K562 (cell line): ENCODE results near the gene SPIN1. TPM values are rescaled to one million over a fixed set of nuclear protein-coding genes. Genes with fewer than 3 reads are reported as not detected.

Experiments
- ATAC-seq: fragments of 200-7000 bp; cut with Tn5 transposase; 3 replicates; pipeline ENCODE4 v1.9.1; 2020; ENCODE audit warnings: moderate library complexity
- BruUV-seq: library from RNA; stranded (reverse); fragments of 400-500 nt; replicated peaks from 2 replicates; lab custom pipeline; 2021; lab: Mats Ljungman, UMichigan
- CTCF ChIA-PET: fragments of 300-600 bp; formaldehyde crosslinking; extraction: SDS; loops from one replicate; lab custom pipeline; 2021; ENCODE audit warnings: low intra/inter-chr PET ratio; lab: Yijun Ruan, JAX
- POLR2A ChIA-PET: fragments of 300-600, 350-650 bp; sonication (Branson Sonifier 250); formaldehyde crosslinking; extraction: SDS; loops from one replicate; lab custom pipeline; 2021; ENCODE audit warnings: antibody characterized with exemption, inconsistent platforms; lab: Yijun Ruan, JAX
- DNase-seq, 4 experiments: peaks; one replicate each; pipeline versions ENCODE4 v3.0.0 to v3.0.0-alpha.2; 2011 to 2018; ENCODE audit warnings: low spot score in 3 of 4, mixed read lengths in 3 of 4; ENCODE audit errors: extremely low read depth in 1 of 4
- FAIRE-seq: peaks from 2 replicates; lab custom pipeline; 2011; peaks lifted over from hg19 to GRCh38; lab: Jason Lieb, UNC
- H2AFZ ChIP-seq: 2 replicates; pipeline ENCODE4 v1.6.0; 2011; ENCODE audit warnings: low read depth, low read length, control low read depth, inconsistent platforms
- H3K27ac ChIP-seq: fragments of 200-600 bp; 3 replicates; pipeline ENCODE4 v1.8.0; 2011; ENCODE audit warnings: low read depth, mild to moderate bottlenecking, control low read depth, inconsistent platforms, low read length, moderate library complexity, mixed read lengths; ENCODE audit errors: extremely low read depth
- H3K27me3 ChIP-seq, 2 experiments: fragments of 300-600 bp in 1 of 2; 2 replicates in 1 of 2; 3 replicates in 1 of 2; pipeline versions ENCODE4 v1.6.0 to v1.8.0; 2011; ENCODE audit warnings: inconsistent platforms in 2 of 2, low read length in 2 of 2, mild to moderate bottlenecking in 1 of 2, mixed read lengths in 1 of 2, moderate library complexity in 1 of 2; ENCODE audit not compliant: control insufficient read depth in 2 of 2, insufficient read depth in 2 of 2
- H3K36me3 ChIP-seq: fragments of 300-600 bp; 3 replicates; pipeline ENCODE4 v1.8.0; 2011; ENCODE audit warnings: mild to moderate bottlenecking, low read length, inconsistent platforms; ENCODE audit not compliant: control insufficient read depth, insufficient read depth
- H3K4me1 ChIP-seq, 2 experiments: fragments of 200-600 bp in 1 of 2; replicated peaks in 1 of 2; 2 replicates in 1 of 2; 3 replicates in 1 of 2; pipeline versions ENCODE4 v1.5.1 to v1.8.0; 2011; ENCODE audit warnings: inconsistent platforms in 2 of 2, low read length in 2 of 2, mild to moderate bottlenecking in 1 of 2, mixed read lengths in 1 of 2, moderate library complexity in 1 of 2; ENCODE audit not compliant: control insufficient read depth in 2 of 2, insufficient read depth in 2 of 2
- H3K4me2 ChIP-seq: 2 replicates; pipeline ENCODE4 v1.6.1; 2011; ENCODE audit warnings: low read length, control low read depth, inconsistent platforms, mixed read lengths; ENCODE audit not compliant: insufficient read depth
- H3K4me3 ChIP-seq: fragments of 200-600 bp; sonication (generic), shearing (Covaris generic); 2 replicates; pipeline ENCODE4 v1.5.1; 2016; ENCODE audit warnings: control low read depth, inconsistent platforms
- H3K79me2 ChIP-seq: fragments of 200-600 bp; 3 replicates; pipeline ENCODE4 v1.8.0; 2011; ENCODE audit warnings: low read length, inconsistent platforms; ENCODE audit not compliant: control insufficient read depth, insufficient read depth
- H3K9ac ChIP-seq, 2 experiments: 2 replicates each; pipeline versions ENCODE4 v1.6.0 to v1.6.1; 2011; ENCODE audit warnings: low read depth in 2 of 2, low read length in 2 of 2, control low read depth in 1 of 2, inconsistent platforms in 1 of 2, mild to moderate bottlenecking in 1 of 2, mixed read lengths in 1 of 2; ENCODE audit not compliant: insufficient read depth in 1 of 2
- H3K9me1 ChIP-seq: one replicate; pipeline ENCODE4 v1.6.0; 2011; ENCODE audit warnings: inconsistent platforms, mild to moderate bottlenecking, low read length, moderate library complexity; ENCODE audit not compliant: control insufficient read depth, insufficient read depth
- H3K9me3 ChIP-seq: replicated peaks from 2 replicates; pipeline ENCODE4 v1.5.1; 2011; ENCODE audit warnings: low read depth, low read length, inconsistent platforms; ENCODE audit not compliant: control insufficient read depth, insufficient read depth
- H4K20me1 ChIP-seq: replicated peaks from 2 replicates; pipeline ENCODE4 v1.6.1; 2011; ENCODE audit warnings: low read length, inconsistent platforms, mixed read lengths; ENCODE audit not compliant: control insufficient read depth, insufficient read depth
- ATF2 ChIP-seq: sonication (generic); formaldehyde crosslinking; IDR thresholded peaks from 2 replicates; pipeline ENCODE4 v1.8.1; 2022; ENCODE audit warnings: missing genetic modification reagents
- BRCA1 ChIP-seq, 2 experiments: fragments of 450-650 bp in 1 of 2; sonication (generic) in 1 of 2; formaldehyde crosslinking in 1 of 2; IDR thresholded peaks; 2 replicates each; pipeline versions ENCODE4 v1.5.0 to v1.6.1; 2017 to 2020; ENCODE audit warnings: mild to moderate bottlenecking in 1 of 2, missing genetic modification reagents in 1 of 2
- BRF2 ChIP-seq: IDR thresholded peaks from 3 replicates; pipeline ENCODE4 v1.6.1; 2011; ENCODE audit warnings: borderline replicate concordance, mild to moderate bottlenecking; ENCODE audit not compliant: insufficient read length, insufficient read depth
- MXD1 ChIP-seq: fragments of 250-450 bp; sonication (Bioruptor Pico); IDR thresholded peaks from 2 replicates; pipeline ENCODE4 v1.8.0; 2021; ENCODE audit warnings: borderline replicate concordance, mild to moderate bottlenecking, moderate library complexity; ENCODE audit not compliant: poor library complexity, severe bottlenecking
- RNF2 ChIP-seq: sonication (generic); IDR thresholded peaks from 2 replicates; pipeline ENCODE4 v1.6.1; 2016
- WGBS: fragments of 100-300 bp; shearing (Covaris generic); methylation state at CpG from one replicate; pipeline ENCODE4 v1.1.6; 2016; ENCODE audit warnings: low coverage, mixed read lengths; ENCODE audit not compliant: insufficient coverage; ENCODE audit errors: missing lambda C conversion rate; 5-methylcytosine and 5-hydroxymethylcytosine counted together
- in situ Hi-C: fragments of 300-500 bp; cut with MboI; formaldehyde crosslinking; loops from 4 replicates; pipeline ENCODE4 v1.15.0; 2018; ENCODE audit warnings: inconsistent platforms, mixed read lengths
- intact Hi-C: fragments of 100-400 bp; cut with micrococcal nuclease; formaldehyde crosslinking; loops from 2 replicates; pipeline ENCODE4 v1.14.2; 2022
- polyA plus RNA-seq, 8 experiments: library from polyadenylated mRNA; depleted of rRNA in 4 of 8; stranded (reverse) in 5 of 8; unstranded in 3 of 8; fragments of >200 nt; fragmentation: Nextera tagmentation in 2 of 8; fragmentation: Illumina TruSeq in 1 of 8; extraction: Ambion mirVana in 2 of 8; extraction: Trizol in 1 of 8; gene quantifications; 2 replicates each; pipeline versions ENCODE4 v1.2.1 to v1.2.3, GENCODE V29; 2011 to 2014; ENCODE audit warnings: inconsistent platforms in 1 of 8, missing spikeins in 1 of 8
- total RNA-seq, 7 experiments: library from RNA; depleted of rRNA in 6 of 7; stranded (reverse); fragments of >200 nt in 6 of 7; fragmentation: Illumina TruSeq in 2 of 7; extraction: Trizol in 2 of 7; gene quantifications; 2 replicates each; pipeline versions ENCODE4 v1.2.1 to v1.2.3, GENCODE V29; 2011 to 2021; ENCODE audit warnings: low replicate concordance in 1 of 7

The SPIN1 gene
- total and polyA plus RNA-seq, 9 of the 15 experiments (the other 6 are each of a cell fraction or from before 2014, with no cell fraction given), result 7.4 to 25.7 (median 15.6) TPM

GRCh38 chr9:88388203-88388885 lies at the start of gene SPIN1 (continued):
- no peak for TF ChIP-seq ATF2
- TF ChIP-seq RNF2, result no peak
- TF ChIP-seq, all 486 proteins: peak for 24

DNA sequence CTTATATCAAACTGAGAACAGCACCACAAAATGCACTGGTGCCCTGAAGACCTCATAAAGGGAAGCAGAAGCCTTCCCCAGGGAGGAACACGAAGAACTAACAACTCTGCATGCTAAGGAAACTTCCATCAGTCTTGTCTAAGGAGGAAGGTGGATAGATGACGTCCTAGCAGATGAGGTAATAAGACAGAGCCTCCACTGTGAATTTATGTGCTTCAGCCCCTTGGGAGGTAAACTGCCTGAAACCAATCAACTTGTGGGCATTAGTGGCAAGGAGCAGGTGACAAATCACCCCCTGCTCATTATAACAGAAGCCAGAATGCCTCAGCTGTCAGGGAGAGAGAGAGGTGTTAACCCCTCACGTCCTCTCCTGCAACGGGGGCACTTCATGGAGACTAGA lies 48.9 kb upstream of the SPIN1 start:
- no peaks in the 10 kb centered on the region for H3K9me1 ChIP-seq
- H3K4me1 ChIP-seq, result no peaks in the 10 kb centered on the region
- TF ChIP-seq BRF2 (no peak), MXD1 (CRISPR knock-in tag) (no peak), BRCA1 (IDR thresholded peaks at IDR 0.05) (no peak), BRCA1 (CRISPR knock-in tag; IDR thresholded peaks at IDR 0.05) (no peak)
- no peak overlapping the region for H3K27ac ChIP-seq
- no peak for ATAC-seq
- in situ Hi-C loops, result no loop called here
- intact Hi-C loops, result no loop called here
- no peak overlapping the region for H2AFZ ChIP-seq
- 0% methylated on average over 4 of the region's 4 CpGs for WGBS
- no peak for FAIRE-seq
- no peaks in the 10 kb centered on the region for H3K9me3 ChIP-seq
- H3K4me2 ChIP-seq, result no peak overlapping the region
- BruUV-seq, result no TSS peak
- CTCF ChIA-PET, result no interaction called here
- DNase-seq, result no peak
- POLR2A ChIA-PET, result no interaction called here
- H3K79me2 ChIP-seq, result no peaks in the 10 kb centered on the region
- H3K27me3 ChIP-seq, result peaks cover 0 to 3% of the 10 kb centered on the region in 2 experiments; a peak in 2 of 5 replicates
- H3K4me3 ChIP-seq, result no peak overlapping the region
- no peaks in the 10 kb centered on the region for H3K36me3 ChIP-seq
- no peaks in the 10 kb centered on the region for H4K20me1 ChIP-seq
- H3K9ac ChIP-seq, result no peak overlapping the region
